WTC11 (cell line): Measurements from ENCODE around the gene CD74. TPM values are rescaled to one million over a fixed set of nuclear protein-coding genes. Genes with fewer than 3 reads are reported as not detected.

Source experiments
- ATAC-seq: fragments of 200-7000 bp; cut with Tn5 transposase; 2 replicates; pipeline ENCODE4 v1.10.0; 2021; ENCODE audit warnings: mild to moderate bottlenecking, moderate library complexity
- CTCF ChIA-PET: fragments of 300-600 bp; sonication (Branson Sonifier 250); formaldehyde crosslinking; loops from one replicate; lab custom pipeline; 2021; ENCODE audit warnings: antibody characterized with exemption; lab: Charles Lee
- POLR2A ChIA-PET: fragments of 350-600 bp; sonication (Branson Sonifier 250); formaldehyde crosslinking; loops from one replicate; lab custom pipeline; 2021; ENCODE audit warnings: antibody characterized with exemption; lab: Charles Lee
- DNase-seq: peaks from one replicate; pipeline ENCODE4 v3.0.0; 2021; ENCODE audit warnings: low spot score
- H3K27ac Mint-ChIP-seq: 2 replicates; pipeline ENCODE4 v1.8.0; 2021; ENCODE audit warnings: mixed read lengths
- H3K27me3 Mint-ChIP-seq: 2 replicates; pipeline ENCODE4 v1.8.0; 2021; ENCODE audit warnings: low read depth, mild to moderate bottlenecking, moderate library complexity, mixed read lengths
- H3K36me3 Mint-ChIP-seq: 2 replicates; pipeline ENCODE4 v1.8.0; 2021; ENCODE audit warnings: mixed read lengths
- H3K4me1 Mint-ChIP-seq: 2 replicates; pipeline ENCODE4 v1.8.0; 2022; ENCODE audit warnings: mixed read lengths
- H3K4me3 Mint-ChIP-seq: 2 replicates; pipeline ENCODE4 v1.8.0; 2021; ENCODE audit warnings: mild to moderate bottlenecking, moderate library complexity, mixed read lengths
- H3K9me3 Mint-ChIP-seq: 2 replicates; pipeline ENCODE4 v1.8.0; 2021; ENCODE audit warnings: mixed read lengths
- ESRRA ChIP-seq: sonication (generic); formaldehyde crosslinking; IDR thresholded peaks from 2 replicates; pipeline ENCODE4 v1.8.1; 2022; ENCODE audit warnings: mild to moderate bottlenecking, missing genetic modification reagents, borderline replicate concordance
- FOXJ3 ChIP-seq: sonication (generic); formaldehyde crosslinking; IDR thresholded peaks from 2 replicates; pipeline ENCODE4 v1.9.0; 2021; ENCODE audit warnings: missing genetic modification reagents, mild to moderate bottlenecking, borderline replicate concordance
- JUN ChIP-seq: sonication (generic); formaldehyde crosslinking; IDR thresholded peaks from 2 replicates; pipeline ENCODE4 v1.8.0; 2023; ENCODE audit warnings: mild to moderate bottlenecking, missing genetic modification reagents
- OVOL2 ChIP-seq: fragments of 250-450 bp; sonication (Bioruptor Pico); IDR thresholded peaks from 2 replicates; pipeline ENCODE4 v1.9.0; 2021; ENCODE audit warnings: mild to moderate bottlenecking, borderline replicate concordance
- SMAD3 ChIP-seq: sonication (generic); formaldehyde crosslinking; IDR thresholded peaks from 2 replicates; pipeline ENCODE4 v1.8.0; 2022; ENCODE audit warnings: missing genetic modification reagents, mild to moderate bottlenecking, borderline replicate concordance
- total RNA-seq: library from RNA; stranded (reverse); gene quantifications from 3 replicates; pipeline ENCODE4 v1.2.3, GENCODE V29; 2021
- TF ChIP-seq, protein P1 (sequence below): sonication (generic); formaldehyde crosslinking; IDR thresholded peaks from 2 replicates; pipeline ENCODE4 v1.8.1; 2023; ENCODE audit warnings: mild to moderate bottlenecking, missing genetic modification reagents, borderline replicate concordance
- TF ChIP-seq, protein P2 (sequence below): sonication (generic); formaldehyde crosslinking; conservative IDR thresholded peaks from 2 replicates; pipeline ENCODE4 v1.8.1; 2023; ENCODE audit warnings: mild to moderate bottlenecking, low read depth, missing genetic modification reagents, moderate library complexity
- TF ChIP-seq, protein P3 (sequence below): sonication (generic); formaldehyde crosslinking; IDR thresholded peaks from 2 replicates; pipeline ENCODE4 v1.8.1; 2023; ENCODE audit warnings: mild to moderate bottlenecking, missing genetic modification reagents, moderate library complexity
- TF ChIP-seq, protein P4 (sequence below): sonication (generic); formaldehyde crosslinking; IDR thresholded peaks from 2 replicates; pipeline ENCODE4 v1.8.1; 2022; ENCODE audit warnings: mild to moderate bottlenecking, missing genetic modification reagents, moderate library complexity, borderline replicate concordance
- TF ChIP-seq, protein P5 (sequence below): sonication (generic); formaldehyde crosslinking; IDR thresholded peaks from 2 replicates; pipeline ENCODE4 v1.8.1; 2022; ENCODE audit warnings: low read depth, mild to moderate bottlenecking, moderate library complexity, missing genetic modification reagents, borderline replicate concordance
- TF ChIP-seq, protein P6 (sequence below): sonication (generic); formaldehyde crosslinking; IDR thresholded peaks from 2 replicates; pipeline ENCODE4 v1.8.0; 2023; ENCODE audit warnings: mild to moderate bottlenecking, missing genetic modification reagents
- TF ChIP-seq, protein P7 (sequence below): sonication (generic); formaldehyde crosslinking; IDR thresholded peaks from 2 replicates; pipeline ENCODE4 v1.8.0; 2022; ENCODE audit warnings: mild to moderate bottlenecking, missing genetic modification reagents

CD74 gene
- total RNA-seq, 1 experiment from 2014 or later, result 28.2 TPM

DNA sequence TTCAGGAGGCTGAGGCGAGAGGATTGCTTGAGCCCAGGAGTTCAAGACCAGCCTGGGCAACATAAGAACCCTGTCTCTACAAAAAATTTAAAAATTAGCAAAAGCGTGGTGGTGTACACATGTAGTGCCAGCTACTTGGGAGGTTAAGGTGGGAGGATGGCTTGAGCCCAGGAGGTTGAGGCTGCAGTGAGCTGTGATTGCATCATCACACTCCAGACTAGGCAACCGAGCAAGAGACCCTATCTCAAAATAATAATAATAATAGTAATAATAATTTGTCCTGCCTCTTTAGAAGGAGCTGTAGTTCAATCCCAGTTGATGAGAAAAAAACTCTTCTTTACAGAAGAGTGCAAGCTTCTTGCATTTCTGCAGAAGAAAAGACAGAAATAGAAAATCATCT lies 10.0 kb upstream of the CD74 start (continued):
- TF ChIP-seq, protein P1, sequence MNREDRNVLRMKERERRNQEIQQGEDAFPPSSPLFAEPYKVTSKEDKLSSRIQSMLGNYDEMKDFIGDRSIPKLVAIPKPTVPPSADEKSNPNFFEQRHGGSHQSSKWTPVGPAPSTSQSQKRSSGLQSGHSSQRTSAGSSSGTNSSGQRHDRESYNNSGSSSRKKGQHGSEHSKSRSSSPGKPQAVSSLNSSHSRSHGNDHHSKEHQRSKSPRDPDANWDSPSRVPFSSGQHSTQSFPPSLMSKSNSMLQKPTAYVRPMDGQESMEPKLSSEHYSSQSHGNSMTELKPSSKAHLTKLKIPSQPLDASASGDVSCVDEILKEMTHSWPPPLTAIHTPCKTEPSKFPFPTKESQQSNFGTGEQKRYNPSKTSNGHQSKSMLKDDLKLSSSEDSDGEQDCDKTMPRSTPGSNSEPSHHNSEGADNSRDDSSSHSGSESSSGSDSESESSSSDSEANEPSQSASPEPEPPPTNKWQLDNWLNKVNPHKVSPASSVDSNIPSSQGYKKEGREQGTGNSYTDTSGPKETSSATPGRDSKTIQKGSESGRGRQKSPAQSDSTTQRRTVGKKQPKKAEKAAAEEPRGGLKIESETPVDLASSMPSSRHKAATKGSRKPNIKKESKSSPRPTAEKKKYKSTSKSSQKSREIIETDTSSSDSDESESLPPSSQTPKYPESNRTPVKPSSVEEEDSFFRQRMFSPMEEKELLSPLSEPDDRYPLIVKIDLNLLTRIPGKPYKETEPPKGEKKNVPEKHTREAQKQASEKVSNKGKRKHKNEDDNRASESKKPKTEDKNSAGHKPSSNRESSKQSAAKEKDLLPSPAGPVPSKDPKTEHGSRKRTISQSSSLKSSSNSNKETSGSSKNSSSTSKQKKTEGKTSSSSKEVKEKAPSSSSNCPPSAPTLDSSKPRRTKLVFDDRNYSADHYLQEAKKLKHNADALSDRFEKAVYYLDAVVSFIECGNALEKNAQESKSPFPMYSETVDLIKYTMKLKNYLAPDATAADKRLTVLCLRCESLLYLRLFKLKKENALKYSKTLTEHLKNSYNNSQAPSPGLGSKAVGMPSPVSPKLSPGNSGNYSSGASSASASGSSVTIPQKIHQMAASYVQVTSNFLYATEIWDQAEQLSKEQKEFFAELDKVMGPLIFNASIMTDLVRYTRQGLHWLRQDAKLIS (CRISPR knock-in tag), result no peak
- TF ChIP-seq FOXJ3 (no peak), JUN (no peak)
- TF ChIP-seq, protein P2, sequence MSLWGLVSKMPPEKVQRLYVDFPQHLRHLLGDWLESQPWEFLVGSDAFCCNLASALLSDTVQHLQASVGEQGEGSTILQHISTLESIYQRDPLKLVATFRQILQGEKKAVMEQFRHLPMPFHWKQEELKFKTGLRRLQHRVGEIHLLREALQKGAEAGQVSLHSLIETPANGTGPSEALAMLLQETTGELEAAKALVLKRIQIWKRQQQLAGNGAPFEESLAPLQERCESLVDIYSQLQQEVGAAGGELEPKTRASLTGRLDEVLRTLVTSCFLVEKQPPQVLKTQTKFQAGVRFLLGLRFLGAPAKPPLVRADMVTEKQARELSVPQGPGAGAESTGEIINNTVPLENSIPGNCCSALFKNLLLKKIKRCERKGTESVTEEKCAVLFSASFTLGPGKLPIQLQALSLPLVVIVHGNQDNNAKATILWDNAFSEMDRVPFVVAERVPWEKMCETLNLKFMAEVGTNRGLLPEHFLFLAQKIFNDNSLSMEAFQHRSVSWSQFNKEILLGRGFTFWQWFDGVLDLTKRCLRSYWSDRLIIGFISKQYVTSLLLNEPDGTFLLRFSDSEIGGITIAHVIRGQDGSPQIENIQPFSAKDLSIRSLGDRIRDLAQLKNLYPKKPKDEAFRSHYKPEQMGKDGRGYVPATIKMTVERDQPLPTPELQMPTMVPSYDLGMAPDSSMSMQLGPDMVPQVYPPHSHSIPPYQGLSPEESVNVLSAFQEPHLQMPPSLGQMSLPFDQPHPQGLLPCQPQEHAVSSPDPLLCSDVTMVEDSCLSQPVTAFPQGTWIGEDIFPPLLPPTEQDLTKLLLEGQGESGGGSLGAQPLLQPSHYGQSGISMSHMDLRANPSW, result no peak

DNA sequence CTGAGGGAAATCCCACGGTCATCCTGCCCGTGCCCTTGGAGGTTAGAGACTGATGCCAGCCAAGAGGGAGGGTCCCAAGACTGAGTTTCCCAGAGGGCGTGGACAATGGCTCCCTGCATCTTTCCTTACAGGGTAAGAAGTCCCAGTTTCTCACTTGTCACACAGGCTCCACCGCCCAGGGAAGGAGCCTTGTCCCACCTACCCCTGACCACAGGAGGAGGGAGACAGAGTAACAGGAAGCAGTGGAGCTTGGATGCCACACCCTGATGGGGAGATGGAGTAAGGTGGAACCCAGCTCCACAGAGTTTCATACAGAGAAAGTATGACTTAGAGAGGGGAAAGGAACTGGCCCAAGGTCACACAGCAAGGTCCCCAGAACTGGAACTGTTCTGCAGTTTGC lies 9.4 kb upstream of the CD74 start:
- Mint-ChIP-seq H3K27me3 (no peaks in the 10 kb centered on the region; the same call in 1 of the 2 replicates), H3K4me3 (no peak overlapping the region), H3K36me3 (no peaks in the 10 kb centered on the region), H3K9me3 (no peaks in the 10 kb centered on the region), H3K4me1 (peaks cover 11% of the 10 kb centered on the region), H3K27ac (no peak overlapping the region)
- TF ChIP-seq, protein P3, sequence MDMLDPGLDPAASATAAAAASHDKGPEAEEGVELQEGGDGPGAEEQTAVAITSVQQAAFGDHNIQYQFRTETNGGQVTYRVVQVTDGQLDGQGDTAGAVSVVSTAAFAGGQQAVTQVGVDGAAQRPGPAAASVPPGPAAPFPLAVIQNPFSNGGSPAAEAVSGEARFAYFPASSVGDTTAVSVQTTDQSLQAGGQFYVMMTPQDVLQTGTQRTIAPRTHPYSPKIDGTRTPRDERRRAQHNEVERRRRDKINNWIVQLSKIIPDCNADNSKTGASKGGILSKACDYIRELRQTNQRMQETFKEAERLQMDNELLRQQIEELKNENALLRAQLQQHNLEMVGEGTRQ (CRISPR knock-in tag), result no peak
- TF ChIP-seq SMAD3 (CRISPR knock-in tag), result no peak
- TF ChIP-seq, protein P4, sequence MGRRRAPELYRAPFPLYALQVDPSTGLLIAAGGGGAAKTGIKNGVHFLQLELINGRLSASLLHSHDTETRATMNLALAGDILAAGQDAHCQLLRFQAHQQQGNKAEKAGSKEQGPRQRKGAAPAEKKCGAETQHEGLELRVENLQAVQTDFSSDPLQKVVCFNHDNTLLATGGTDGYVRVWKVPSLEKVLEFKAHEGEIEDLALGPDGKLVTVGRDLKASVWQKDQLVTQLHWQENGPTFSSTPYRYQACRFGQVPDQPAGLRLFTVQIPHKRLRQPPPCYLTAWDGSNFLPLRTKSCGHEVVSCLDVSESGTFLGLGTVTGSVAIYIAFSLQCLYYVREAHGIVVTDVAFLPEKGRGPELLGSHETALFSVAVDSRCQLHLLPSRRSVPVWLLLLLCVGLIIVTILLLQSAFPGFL (CRISPR knock-in tag), result no peak
- no peak for TF ChIP-seq ESRRA (CRISPR knock-in tag)
- TF ChIP-seq, protein P5, sequence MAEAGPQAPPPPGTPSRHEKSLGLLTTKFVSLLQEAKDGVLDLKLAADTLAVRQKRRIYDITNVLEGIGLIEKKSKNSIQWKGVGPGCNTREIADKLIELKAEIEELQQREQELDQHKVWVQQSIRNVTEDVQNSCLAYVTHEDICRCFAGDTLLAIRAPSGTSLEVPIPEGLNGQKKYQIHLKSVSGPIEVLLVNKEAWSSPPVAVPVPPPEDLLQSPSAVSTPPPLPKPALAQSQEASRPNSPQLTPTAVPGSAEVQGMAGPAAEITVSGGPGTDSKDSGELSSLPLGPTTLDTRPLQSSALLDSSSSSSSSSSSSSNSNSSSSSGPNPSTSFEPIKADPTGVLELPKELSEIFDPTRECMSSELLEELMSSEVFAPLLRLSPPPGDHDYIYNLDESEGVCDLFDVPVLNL (CRISPR knock-in tag), result no peak
- no peak for TF ChIP-seq FOXJ3
- TF ChIP-seq, protein P6, sequence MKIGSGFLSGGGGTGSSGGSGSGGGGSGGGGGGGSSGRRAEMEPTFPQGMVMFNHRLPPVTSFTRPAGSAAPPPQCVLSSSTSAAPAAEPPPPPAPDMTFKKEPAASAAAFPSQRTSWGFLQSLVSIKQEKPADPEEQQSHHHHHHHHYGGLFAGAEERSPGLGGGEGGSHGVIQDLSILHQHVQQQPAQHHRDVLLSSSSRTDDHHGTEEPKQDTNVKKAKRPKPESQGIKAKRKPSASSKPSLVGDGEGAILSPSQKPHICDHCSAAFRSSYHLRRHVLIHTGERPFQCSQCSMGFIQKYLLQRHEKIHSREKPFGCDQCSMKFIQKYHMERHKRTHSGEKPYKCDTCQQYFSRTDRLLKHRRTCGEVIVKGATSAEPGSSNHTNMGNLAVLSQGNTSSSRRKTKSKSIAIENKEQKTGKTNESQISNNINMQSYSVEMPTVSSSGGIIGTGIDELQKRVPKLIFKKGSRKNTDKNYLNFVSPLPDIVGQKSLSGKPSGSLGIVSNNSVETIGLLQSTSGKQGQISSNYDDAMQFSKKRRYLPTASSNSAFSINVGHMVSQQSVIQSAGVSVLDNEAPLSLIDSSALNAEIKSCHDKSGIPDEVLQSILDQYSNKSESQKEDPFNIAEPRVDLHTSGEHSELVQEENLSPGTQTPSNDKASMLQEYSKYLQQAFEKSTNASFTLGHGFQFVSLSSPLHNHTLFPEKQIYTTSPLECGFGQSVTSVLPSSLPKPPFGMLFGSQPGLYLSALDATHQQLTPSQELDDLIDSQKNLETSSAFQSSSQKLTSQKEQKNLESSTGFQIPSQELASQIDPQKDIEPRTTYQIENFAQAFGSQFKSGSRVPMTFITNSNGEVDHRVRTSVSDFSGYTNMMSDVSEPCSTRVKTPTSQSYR, result no peak
- no peak for TF ChIP-seq OVOL2 (CRISPR knock-in tag)
- TF ChIP-seq, protein P2, result no peak
- TF ChIP-seq, protein P7, sequence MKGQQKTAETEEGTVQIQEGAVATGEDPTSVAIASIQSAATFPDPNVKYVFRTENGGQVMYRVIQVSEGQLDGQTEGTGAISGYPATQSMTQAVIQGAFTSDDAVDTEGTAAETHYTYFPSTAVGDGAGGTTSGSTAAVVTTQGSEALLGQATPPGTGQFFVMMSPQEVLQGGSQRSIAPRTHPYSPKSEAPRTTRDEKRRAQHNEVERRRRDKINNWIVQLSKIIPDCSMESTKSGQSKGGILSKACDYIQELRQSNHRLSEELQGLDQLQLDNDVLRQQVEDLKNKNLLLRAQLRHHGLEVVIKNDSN, result no peak
- ATAC-seq, result peak; percentile 68; the same call in 1 of the 2 replicates
- POLR2A ChIA-PET, result no interaction called here
- no peak for DNase-seq
- CTCF ChIA-PET, result interaction anchor here (0.8 to 1.5 kb wide), 4 partner anchors 11 to 357 kb away, joined by 3 to 4 read pairs (median 4); partner anchors contain the start of gene SMIM3
